H1 (cell line): ENCODE measurements around the gene METTL1. TPM values are rescaled to one million over a fixed set of nuclear protein-coding genes. Genes with fewer than 3 reads are reported as not detected.

Experiments
- CTCF ChIA-PET: fragments of 300-600 bp; sonication (Branson Sonifier 250); formaldehyde crosslinking; loops from one replicate; lab custom pipeline; 2021; ENCODE audit not compliant: partially characterized antibody; lab: Charles Lee
- POLR2A ChIA-PET: fragments of 300-600 bp; sonication (Branson Sonifier 250); formaldehyde crosslinking; loops from one replicate; lab custom pipeline; 2021; ENCODE audit warnings: inconsistent platforms; ENCODE audit not compliant: partially characterized antibody; lab: Charles Lee
- DNase-seq, 2 experiments: peaks; one replicate each; pipeline versions ENCODE4 v3.0.0 to v3.0.0-alpha.2; 2010 to 2022; ENCODE audit warnings: low spot score in 2 of 2, low read depth in 1 of 2, mixed read lengths in 1 of 2
- FAIRE-seq: peaks from 2 replicates; lab custom pipeline; 2011; peaks lifted over from hg19 to GRCh38; lab: Jason Lieb, UNC
- H2AFZ ChIP-seq: 2 replicates; pipeline ENCODE4 v1.8.1; 2012; ENCODE audit warnings: low read length, inconsistent platforms
- H2AK5ac ChIP-seq: 2 replicates; pipeline ENCODE4 v1.6.1; 2013; ENCODE audit warnings: low read depth, low read length
- H2BK120ac ChIP-seq: replicated peaks from 2 replicates; pipeline ENCODE3; 2013; ENCODE audit warnings: low read depth, low read length, inconsistent platforms
- H2BK12ac ChIP-seq: 2 replicates; pipeline ENCODE4 v1.6.1; 2013; ENCODE audit warnings: low read depth, low read length
- H2BK15ac ChIP-seq: 2 replicates; pipeline ENCODE4 v1.6.1; 2013; ENCODE audit warnings: low read length
- H2BK20ac ChIP-seq: 2 replicates; pipeline ENCODE4 v1.6.1; 2013; ENCODE audit warnings: low read length
- H2BK5ac ChIP-seq: 2 replicates; pipeline ENCODE4 v1.6.1; 2013; ENCODE audit warnings: low read depth, low read length
- H3K14ac ChIP-seq: 2 replicates; pipeline ENCODE4 v1.6.1; 2013; ENCODE audit warnings: inconsistent platforms; ENCODE audit not compliant: insufficient read length
- H3K18ac ChIP-seq: 2 replicates; pipeline ENCODE4 v1.6.1; 2013; ENCODE audit warnings: low read length; ENCODE audit errors: extremely low read depth
- H3K23ac ChIP-seq: 2 replicates; pipeline ENCODE4 v1.6.1; 2013; ENCODE audit warnings: inconsistent platforms; ENCODE audit not compliant: insufficient read length
- H3K23me2 ChIP-seq: 2 replicates; pipeline ENCODE4 v1.6.1; 2013; ENCODE audit warnings: low read depth, low read length
- H3K27ac ChIP-seq: 2 replicates; pipeline ENCODE4 v1.6.1; 2011; ENCODE audit warnings: low read depth, low read length, inconsistent platforms
- H3K27me3 ChIP-seq, 4 experiments: replicated peaks in 1 of 4; 1 replicate in 1 of 4; 2 replicates in 3 of 4; pipeline versions ENCODE4 v1.6.1 to v1.8.1; 2011 to 2013; ENCODE audit warnings: low read length in 3 of 4, mild to moderate bottlenecking in 3 of 4, inconsistent platforms in 2 of 4, mixed read lengths in 2 of 4, moderate library complexity in 1 of 4; ENCODE audit not compliant: control insufficient read depth in 3 of 4, insufficient read depth in 3 of 4; ENCODE audit errors: extremely low read depth in 1 of 4
- H3K36me3 ChIP-seq, 4 experiments: 2 replicates each; pipeline versions ENCODE4 v1.6.1 to v1.8.1; 2011 to 2013; ENCODE audit warnings: mild to moderate bottlenecking in 4 of 4, low read length in 3 of 4, moderate library complexity in 2 of 4, control low read depth in 1 of 4, inconsistent platforms in 1 of 4; ENCODE audit not compliant: insufficient read depth in 4 of 4, control insufficient read depth in 2 of 4
- H3K4ac ChIP-seq: replicated peaks from 2 replicates; pipeline ENCODE3; 2013; ENCODE audit warnings: low read length, low read depth, mixed read lengths, inconsistent platforms; ENCODE audit not compliant: insufficient read length
- H3K4me1 ChIP-seq, 4 experiments: replicated peaks in 1 of 4; 1 replicate in 1 of 4; 2 replicates in 3 of 4; pipeline versions ENCODE4 v1.6.1 to v1.8.1; 2011 to 2013; ENCODE audit warnings: low read length in 3 of 4, inconsistent platforms in 2 of 4, mixed read lengths in 1 of 4; ENCODE audit not compliant: insufficient read depth in 4 of 4, control insufficient read depth in 3 of 4
- H3K4me2 ChIP-seq, 2 experiments: 2 replicates each; pipeline versions ENCODE4 v1.6.1 to v1.8.1; 2011 to 2013; ENCODE audit warnings: low read depth in 2 of 2, low read length in 2 of 2, control low read depth in 1 of 2, inconsistent platforms in 1 of 2, mild to moderate bottlenecking in 1 of 2; ENCODE audit not compliant: insufficient read depth in 1 of 2
- H3K4me3 ChIP-seq, 4 experiments: fragments of 200-600, 300-600 bp in 1 of 4; sonication (generic), shearing (Covaris generic), sonication (Bioruptor Twin) in 1 of 4; 2 replicates each; pipeline versions ENCODE4 v1.5.1 to v1.8.1; 2011 to 2016; ENCODE audit warnings: low read length in 4 of 4, low read depth in 3 of 4, control low read depth in 2 of 4, inconsistent platforms in 2 of 4, mild to moderate bottlenecking in 2 of 4, mixed read lengths in 1 of 4, moderate library complexity in 1 of 4; ENCODE audit not compliant: insufficient read depth in 2 of 4; ENCODE audit errors: extremely low read depth in 1 of 4
- H3K56ac ChIP-seq: replicated peaks from 2 replicates; pipeline ENCODE3; 2013; ENCODE audit warnings: low read depth, mild to moderate bottlenecking, mixed read lengths, low read length, inconsistent platforms; ENCODE audit not compliant: insufficient read length
- H3K79me1 ChIP-seq: 2 replicates; pipeline ENCODE4 v1.6.1; 2013; ENCODE audit warnings: low read depth, low read length, control low read depth
- H3K79me2 ChIP-seq, 2 experiments: 2 replicates each; pipeline versions ENCODE4 v1.6.1 to v1.8.1; 2012 to 2013; ENCODE audit warnings: low read length in 2 of 2, mild to moderate bottlenecking in 2 of 2, inconsistent platforms in 1 of 2; ENCODE audit not compliant: insufficient read depth in 2 of 2, control insufficient read depth in 1 of 2
- H3K9ac ChIP-seq, 4 experiments: replicated peaks in 1 of 4; 1 replicate in 1 of 4; 2 replicates in 3 of 4; pipeline versions ENCODE4 v1.6.1 to v1.8.1; 2011 to 2013; ENCODE audit warnings: low read depth in 3 of 4, low read length in 3 of 4, control low read depth in 2 of 4, mild to moderate bottlenecking in 2 of 4, moderate library complexity in 2 of 4, inconsistent platforms in 1 of 4; ENCODE audit errors: extremely low read depth in 1 of 4
- H3K9me3 ChIP-seq, 2 experiments: 2 replicates each; pipeline versions ENCODE4 v1.6.1 to v1.8.1; 2012 to 2013; ENCODE audit warnings: mild to moderate bottlenecking in 2 of 2, moderate library complexity in 2 of 2, control low read depth in 1 of 2, inconsistent platforms in 1 of 2, low read depth in 1 of 2, low read length in 1 of 2, mixed read lengths in 1 of 2; ENCODE audit not compliant: insufficient read depth in 2 of 2
- H4K20me1 ChIP-seq, 2 experiments: replicated peaks in 1 of 2; 2 replicates each; pipeline versions ENCODE3 to v1.8.1; 2011 to 2013; ENCODE audit warnings: inconsistent platforms in 2 of 2, low read length in 2 of 2, mild to moderate bottlenecking in 1 of 2; ENCODE audit not compliant: insufficient read depth in 2 of 2, control insufficient read depth in 1 of 2
- H4K5ac ChIP-seq: 2 replicates; pipeline ENCODE4 v1.6.1; 2013; ENCODE audit warnings: low read length, low read depth, mixed read lengths, inconsistent platforms; ENCODE audit not compliant: insufficient read length
- H4K8ac ChIP-seq: 2 replicates; pipeline ENCODE4 v1.8.0; 2013; ENCODE audit warnings: mild to moderate bottlenecking, moderate library complexity, low read length, inconsistent platforms; ENCODE audit not compliant: insufficient read depth; ENCODE audit errors: extremely low read depth
- H4K91ac ChIP-seq: replicated peaks from 2 replicates; pipeline ENCODE3; 2013; ENCODE audit warnings: low read length, mixed read lengths, inconsistent platforms; ENCODE audit not compliant: insufficient read length
- EGR1 ChIP-seq: IDR thresholded peaks from 2 replicates; pipeline ENCODE4 v1.6.1; 2011; ENCODE audit warnings: low read depth, low read length, borderline replicate concordance
- MAFK ChIP-seq: IDR thresholded peaks from 2 replicates; pipeline ENCODE4 v1.6.1; 2012; ENCODE audit warnings: low read depth, mild to moderate bottlenecking, improper control_type of control experiment, low read length
- WGBS, 2 experiments: shearing (Covaris generic) in 1 of 2; methylation state at CpG; one replicate each; pipeline versions ENCODE4 v1.1.6 to v1.1.7; 2013 to 2015; ENCODE audit warnings: low lambda C conversion rate in 2 of 2, mixed read lengths in 2 of 2, inconsistent platforms in 1 of 2, low coverage in 1 of 2, missing lambda C conversion rate in 1 of 2; ENCODE audit not compliant: insufficient replicate concordance in 2 of 2, insufficient coverage in 1 of 2, insufficient read length in 1 of 2; ENCODE audit errors: extremely low coverage in 1 of 2, missing lambda C conversion rate in 1 of 2; 5-methylcytosine and 5-hydroxymethylcytosine counted together
- polyA plus RNA-seq, 7 experiments: library from polyadenylated mRNA; depleted of rRNA in 3 of 7; stranded (reverse) in 5 of 7; unstranded in 2 of 7; fragments of >200 nt in 5 of 7; fragments of 200-250 nt in 2 of 7; gene quantifications; 1 replicate in 5 of 7; 2 replicates in 1 of 7; 4 replicates in 1 of 7; pipeline versions ENCODE4 v1.2.1 to v1.2.3, GENCODE V29; 2011 to 2013; ENCODE audit warnings: missing spikeins in 2 of 7, mixed read lengths in 2 of 7
- total RNA-seq: library from RNA; stranded (reverse); fragmentation: NEBNext Ultra II Directional; extraction: Animal tissue kit (Norgen Biotek cat#: 25700); gene quantifications from 2 replicates; pipeline ENCODE4 v1.2.1, GENCODE V29; 2021

Gene METTL1
- total and polyA plus RNA-seq, 2 of the 8 experiments (the other 6 are each of a cell fraction or from before 2014, with no cell fraction given) = 40.5 to 46.0 TPM

DNA sequence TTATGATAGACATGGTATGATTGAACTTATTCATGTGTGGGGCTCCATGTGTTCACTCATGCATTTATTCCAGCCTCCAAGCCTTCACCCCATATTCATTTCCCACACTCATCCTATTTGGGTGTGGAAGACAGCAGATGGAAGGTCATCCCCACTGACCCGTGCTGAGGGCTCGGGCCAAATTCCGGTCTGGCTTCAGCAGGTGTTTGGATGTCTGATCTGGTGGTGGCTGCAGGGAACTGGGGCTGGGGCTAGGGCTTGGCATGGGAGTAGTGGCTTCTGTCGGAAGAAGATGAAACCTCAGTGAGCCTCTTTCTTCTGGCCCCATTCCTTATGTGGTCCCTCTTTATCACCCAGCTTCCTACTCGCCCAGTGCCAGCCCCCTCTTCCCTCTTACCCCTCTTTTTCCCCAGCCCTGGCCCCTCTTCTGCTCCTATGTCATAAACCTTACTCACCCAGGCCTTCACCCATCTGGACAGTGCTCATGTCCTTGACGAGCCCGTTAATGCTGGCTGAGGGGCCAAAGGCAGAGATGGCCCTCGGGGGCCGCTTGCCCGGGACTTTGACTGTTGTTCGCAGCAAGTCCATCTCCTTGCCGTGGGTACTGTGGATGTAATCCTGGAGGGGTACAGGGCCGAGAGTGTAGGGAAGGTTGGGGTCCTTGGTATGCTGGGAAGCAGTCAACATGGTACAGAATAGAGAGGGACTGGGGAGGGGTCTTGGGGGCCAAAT lies 41.4 kb downstream of the METTL1 start:
- Histone ChIP-seq H3K4me1 (peaks cover 4 to 25% (median 15%) of the 10 kb centered on the region in 4 experiments; a peak in 6 of 7 replicates), H3K9ac (no peak overlapping the region), H3K9me3 (no peaks in the 10 kb centered on the region), H3K18ac (no peak overlapping the region), H2BK20ac (no peak overlapping the region), H2AFZ (no peak overlapping the region), H3K4ac (no peak overlapping the region), H4K20me1 (peaks cover 2 to 14% of the 10 kb centered on the region in 2 experiments), H3K23me2 (peaks cover 12% of the 10 kb centered on the region; the same call in 1 of the 2 replicates), H3K56ac (no peak overlapping the region), H4K8ac (no peak overlapping the region), H3K14ac (no peak overlapping the region), H2BK5ac (no peak overlapping the region), H2AK5ac (no peak overlapping the region), H3K79me2 (no peaks in the 10 kb centered on the region), H3K79me1 (no peaks in the 10 kb centered on the region), H3K27ac (no peak overlapping the region), H3K4me2 (no peak overlapping the region), H2BK12ac (no peak overlapping the region), H2BK15ac (no peak overlapping the region), H3K27me3 (peaks cover 34 to 94% (median 79%) of the 10 kb centered on the region in 4 experiments), H4K5ac (no peak overlapping the region), H3K4me3 (no peak overlapping the region), H3K36me3 (no peaks in the 10 kb centered on the region), H3K23ac (no peak overlapping the region), H4K91ac (no peak overlapping the region), H2BK120ac (no peak overlapping the region)
- POLR2A ChIA-PET = interaction anchor here (1.1 to 3.4 kb wide), 2 partner anchors 15 to 88 kb away, joined by 3 to 10 read pairs; partner anchors contain the start of gene TSPAN31
- CTCF ChIA-PET = interaction anchor here (1.2 to 2.3 kb wide), 2 partner anchors 98 to 148 kb away, joined by 3 to 9 read pairs; no protein-coding TSS in a partner anchor
- 91% methylated on average over 13 of the region's 13 CpGs; no CpG with 5 or more reads in 1 of the 2 experiments for WGBS, 2 experiments
- no peak for DNase-seq
- TF ChIP-seq EGR1 = no peak
- TF ChIP-seq MAFK = no peak
- no peak for FAIRE-seq
